ELF-1 (cell line): ENCODE data around the gene FAM83G.
A peak's percentile ranks its signal among the peaks of the same experiment; 100 is the strongest.

Experiments
- DNase-seq: peaks from one replicate; pipeline ENCODE4 v3.0.0-alpha.2; 2016; ENCODE audit warnings: low read depth, low spot score

The FAM83G gene

GRCh38 chr17:18991531-18992315, 12.8 kb downstream of the FAM83G start:
- no peak for DNase-seq

GRCh38 chr17:18990331-18990730, 14.2 kb downstream of the FAM83G start:
- DNase-seq: no peak

GRCh38 chr17:18988546-18989173, 15.9 kb downstream of the FAM83G start:
- DNase-seq: no peak

- no peak for DNase-seq
These were observed 16.6 kb downstream of the FAM83G start for GRCh38 chr17:18987862-18988545.

- DNase-seq: no peak
These were observed 17.3 kb downstream of the FAM83G start for GRCh38 chr17:18987230-18987610.

DNA sequence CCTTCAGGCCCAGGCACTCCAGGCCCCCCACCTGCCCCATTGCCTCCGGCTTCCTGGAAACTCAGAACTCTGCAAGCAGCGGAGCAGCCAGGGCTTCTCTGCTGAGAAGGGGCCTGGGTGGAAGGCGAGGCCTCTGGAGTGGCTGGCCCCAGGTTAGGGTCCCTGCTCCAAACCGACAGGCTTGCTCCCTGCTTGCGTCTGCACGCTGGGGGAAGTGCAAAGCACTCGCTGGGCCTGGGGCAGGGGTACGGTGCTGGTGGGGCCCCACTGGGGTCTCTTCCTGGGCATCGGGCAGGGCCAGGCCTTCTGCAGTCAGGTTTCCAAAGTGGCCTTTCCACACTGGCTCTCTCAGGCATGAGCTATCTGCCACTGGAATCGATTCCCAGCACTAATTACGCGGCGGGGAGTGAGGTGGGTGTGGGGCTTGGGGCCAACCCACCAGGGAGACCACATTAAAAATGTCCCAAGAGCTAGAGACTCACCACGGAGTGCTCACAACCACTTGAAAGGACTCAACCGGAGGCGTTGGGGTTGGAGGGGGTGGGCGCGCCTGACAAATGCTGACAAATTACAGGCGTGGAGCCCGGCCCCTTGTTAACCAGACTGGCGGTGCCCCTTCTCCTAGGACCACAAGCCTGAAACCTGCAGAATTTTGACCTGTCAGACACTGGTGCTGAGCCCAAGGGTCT, 17.9 kb downstream of the FAM83G start:
- no peak for DNase-seq

DNA sequence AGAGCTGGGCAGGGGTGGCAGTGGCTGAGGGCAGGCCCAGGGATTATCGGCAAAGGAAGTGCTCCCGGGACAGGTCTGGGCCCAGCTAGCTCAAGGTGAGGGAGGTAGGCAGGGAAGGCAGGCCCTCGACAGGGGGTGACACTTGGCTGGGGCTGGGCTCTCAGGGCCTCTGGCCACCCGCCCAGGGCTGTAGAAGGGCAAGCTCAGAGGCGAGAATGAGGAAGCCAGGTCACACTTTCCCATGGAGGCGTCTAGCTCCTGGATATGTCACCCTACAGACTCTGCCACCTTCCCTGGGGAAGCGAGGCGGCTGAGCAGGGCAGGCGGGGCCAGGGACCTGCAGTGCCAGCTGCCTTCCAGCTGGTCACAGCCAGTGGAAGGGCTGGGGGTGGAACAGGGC, 19.1 kb downstream of the FAM83G start:
- no peak for DNase-seq

- peak; percentile 67 for DNase-seq
These were observed 20.1 kb downstream of the FAM83G start for GRCh38 chr17:18984273-18985114.

- DNase-seq: peak; percentile 49
These were observed 22.7 kb downstream of the FAM83G start for GRCh38 chr17:18981642-18982424.

DNA sequence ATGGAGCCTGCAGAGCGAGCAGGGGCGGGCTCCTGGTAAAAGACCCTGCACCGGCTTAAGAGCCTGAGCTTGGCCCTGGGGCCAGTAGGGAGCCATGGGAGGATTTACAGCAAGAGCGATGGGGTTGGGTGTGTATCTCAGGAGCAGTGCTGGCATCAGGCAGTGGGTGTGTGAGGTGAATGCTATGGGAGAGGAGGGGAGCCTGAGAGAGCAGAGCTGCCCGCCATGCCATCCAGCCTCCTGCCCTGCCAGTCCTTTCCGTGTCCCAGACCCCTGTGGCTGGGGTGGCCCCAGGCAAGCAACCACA, 23.3 kb downstream of the FAM83G start:
- DNase-seq: no peak

DNA sequence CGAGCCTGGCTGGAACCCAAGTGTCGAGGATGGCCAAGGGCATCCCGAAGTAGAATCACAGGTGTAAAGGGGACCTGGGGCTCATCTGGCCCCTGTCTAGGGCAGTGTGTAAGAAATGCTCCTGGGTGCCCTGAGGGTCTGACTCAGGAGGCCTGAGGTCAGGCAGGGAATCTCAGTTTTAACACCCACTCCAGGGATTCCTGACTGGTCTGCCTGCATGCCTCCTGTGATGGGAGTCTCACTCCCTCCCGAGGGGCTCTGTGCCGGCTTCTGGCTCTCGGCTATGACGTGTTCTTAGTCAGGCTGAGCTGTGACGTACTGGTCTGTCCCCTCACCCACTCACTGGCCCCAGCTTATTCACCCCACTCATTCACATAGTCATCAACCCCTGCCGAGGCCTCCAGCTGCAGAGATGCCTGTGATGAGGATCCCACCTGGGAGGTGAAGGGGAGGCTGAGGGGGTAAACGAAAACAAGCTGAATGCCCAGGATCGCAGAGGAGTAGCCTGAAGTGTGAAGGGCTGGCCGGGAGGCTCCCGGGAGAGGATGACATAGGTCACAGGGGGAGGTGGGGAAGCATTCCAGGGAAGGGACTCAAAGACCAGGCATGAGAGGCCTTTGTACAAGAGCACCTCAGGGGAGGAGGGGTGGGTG, 23.8 kb downstream of the FAM83G start:
- peak; percentile 76 for DNase-seq

DNA sequence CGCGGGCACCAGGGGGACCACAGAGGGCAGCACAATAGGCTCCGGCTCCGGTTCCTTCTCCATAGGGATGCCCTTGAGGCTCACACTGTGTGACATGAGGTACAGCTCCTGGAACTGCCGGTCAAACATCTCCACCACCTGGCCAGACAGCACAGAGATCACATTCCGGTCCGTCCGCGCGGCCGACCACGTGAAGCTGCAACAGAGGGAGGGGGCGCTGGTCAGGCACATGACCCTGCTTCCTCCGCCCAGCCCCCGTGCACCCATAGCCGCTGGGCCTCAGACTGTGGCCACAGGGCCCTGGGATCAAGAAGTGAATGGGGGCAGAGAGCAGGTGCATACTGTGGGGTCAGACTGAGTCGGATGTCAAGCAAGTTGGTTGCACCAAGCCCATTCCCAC, 25.9 kb downstream of the FAM83G start:
- DNase-seq: no peak

DNA sequence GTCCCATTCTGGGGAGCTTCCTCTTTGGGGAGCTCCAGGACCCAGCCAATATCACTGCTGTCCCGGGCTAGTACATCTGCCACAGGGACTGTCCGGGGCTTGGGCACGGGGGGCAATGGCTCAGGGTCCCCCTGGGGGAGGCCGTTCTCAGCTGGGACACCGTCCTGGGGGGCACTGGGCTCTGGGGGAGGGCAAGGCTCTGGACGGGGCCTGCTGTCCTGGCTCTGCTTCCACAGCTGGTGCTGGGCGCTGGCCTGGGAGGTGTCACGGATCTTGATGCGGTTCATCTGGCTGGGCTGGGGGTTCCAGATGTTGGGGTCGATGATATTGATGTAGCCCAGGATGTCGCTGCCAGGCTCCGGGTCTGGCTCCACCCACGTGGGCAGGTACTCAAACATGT, 26.5 kb downstream of the FAM83G start:
- no peak for DNase-seq

GRCh38 chr17:18977646-18978045, 26.9 kb downstream of the FAM83G start:
- no peak for DNase-seq

GRCh38 chr17:18977021-18977420, 27.5 kb downstream of the FAM83G start:
- no peak for DNase-seq

GRCh38 chr17:18976201-18976600, 28.4 kb downstream of the FAM83G start:
- DNase-seq: no peak

- no peak for DNase-seq
These were observed 29.0 kb downstream of the FAM83G start for GRCh38 chr17:18975597-18975996.

- DNase-seq: no peak
These were observed 30.0 kb downstream of the FAM83G start for GRCh38 chr17:18974407-18975149.

GRCh38 chr17:18971801-18972200, 32.8 kb downstream of the FAM83G start:
- DNase-seq: no peak
